Middle frontal gyrus (tissue), 1 donor: ENCODE data around the gene TOX3.

Experiments
- DNase-seq: peaks from one replicate; pipeline ENCODE4 v3.0.0-alpha.2; 2015; ENCODE audit warnings: low spot score; ENCODE audit errors: extremely low spot score

TOX3 gene

GRCh38 chr16:52547004-52547833, at the start of gene TOX3:
Gene TOX3 (minus strand): TSS chr16:52547143. CDS start chr16:52546723, 420 bp downstream.
- DNase-seq: no peak

DNA sequence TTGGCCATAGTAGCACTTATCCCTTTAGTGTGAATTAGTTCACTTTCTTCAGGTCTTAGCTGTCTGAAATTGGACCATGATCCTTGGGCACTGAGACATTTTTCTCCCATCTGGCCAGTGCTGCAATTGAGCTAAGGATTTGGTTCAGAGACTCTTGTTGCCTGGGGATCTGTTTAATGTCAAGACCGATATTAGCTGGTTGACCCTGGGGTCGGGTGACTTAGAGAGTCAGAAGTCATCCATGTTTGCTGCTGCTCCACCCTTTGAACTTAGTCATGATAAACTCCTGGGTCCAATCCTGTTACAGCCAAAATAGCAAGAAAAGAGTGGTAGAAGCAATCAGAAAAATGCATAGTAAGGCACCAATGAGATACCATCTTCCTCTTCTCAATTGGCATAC, 45.8 kb upstream of the TOX3 start:
- no peak for DNase-seq

GRCh38 chr16:52591934-52592592, 45.1 kb upstream of the TOX3 start:
- no peak for DNase-seq

DNA sequence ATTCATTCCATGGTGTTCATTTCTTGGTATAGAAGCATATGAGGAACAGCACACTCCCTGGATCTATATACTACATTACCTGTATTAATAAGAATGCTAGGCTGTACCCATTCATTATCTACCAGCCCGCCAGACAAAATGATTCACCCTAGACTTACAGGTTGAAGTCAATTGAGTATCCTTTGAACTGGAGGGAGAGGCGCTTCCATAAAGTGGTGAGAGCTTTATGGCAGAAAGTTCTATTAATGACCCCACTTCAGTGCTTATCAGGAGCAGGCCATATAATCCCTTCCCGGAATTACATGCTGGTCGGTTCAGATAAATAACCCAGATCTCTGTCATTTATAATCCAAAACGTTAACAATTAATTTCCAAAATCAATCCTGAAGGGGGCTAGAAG, 44.5 kb upstream of the TOX3 start:
- DNase-seq: no peak

DNA sequence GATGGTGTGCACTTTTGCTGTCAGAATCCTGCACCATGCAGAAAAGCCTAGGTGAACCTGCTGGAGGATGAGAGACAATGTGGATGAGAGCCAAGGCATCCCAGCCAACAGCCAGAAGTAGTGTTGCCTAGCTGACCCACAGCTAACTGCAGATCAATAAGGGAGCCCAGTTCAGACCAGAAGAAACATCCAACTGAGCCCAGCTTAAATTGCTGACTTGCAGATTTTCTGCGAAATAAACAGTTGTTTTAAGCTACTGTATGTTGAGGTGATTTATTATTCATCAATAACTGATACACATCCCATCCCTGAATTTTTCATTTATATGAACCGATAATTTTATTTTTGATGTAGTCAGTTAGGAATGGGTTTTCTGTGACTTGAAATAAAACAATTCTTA, 39.2 kb upstream of the TOX3 start:
- DNase-seq: no peak

GRCh38 chr16:52584354-52585320, 37.7 kb upstream of the TOX3 start:
- no peak for DNase-seq

GRCh38 chr16:52581530-52581929, 34.6 kb upstream of the TOX3 start:
- no peak for DNase-seq

- DNase-seq: no peak
Observed at GRCh38 chr16:52580488-52580887, 33.5 kb upstream of the TOX3 start.

DNA sequence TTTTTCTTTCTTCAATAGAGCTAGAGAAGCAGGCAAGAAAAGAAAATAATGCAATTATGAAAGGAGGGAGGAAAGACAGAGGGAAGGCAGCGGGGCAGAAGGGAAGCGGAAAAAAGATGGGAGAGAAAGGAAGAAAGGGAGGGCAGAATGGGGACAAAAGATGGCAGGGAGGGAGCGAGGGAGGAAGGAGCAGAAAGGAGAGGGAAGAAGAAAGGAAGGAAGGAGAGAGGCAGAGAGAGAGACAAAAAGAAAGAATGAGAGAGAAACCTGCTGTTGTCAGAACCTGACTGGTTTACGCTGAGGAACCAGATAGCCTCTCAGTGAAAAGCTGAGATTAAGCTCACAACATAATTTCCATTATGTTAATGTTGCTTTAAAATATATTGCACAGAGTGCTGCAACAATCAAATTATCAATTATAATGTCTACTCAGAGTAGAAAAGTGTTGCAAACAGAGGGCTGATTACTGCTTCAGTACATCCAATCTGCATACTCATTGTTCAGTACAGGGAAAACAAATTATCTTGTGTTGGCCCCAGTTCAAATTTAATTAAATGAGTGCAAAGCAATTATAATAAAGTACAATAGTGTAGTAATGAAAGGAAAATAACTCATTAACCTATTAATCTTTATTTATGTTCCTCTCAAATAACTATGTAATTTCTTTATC, 32.0 kb upstream of the TOX3 start:
- DNase-seq: no peak

DNA sequence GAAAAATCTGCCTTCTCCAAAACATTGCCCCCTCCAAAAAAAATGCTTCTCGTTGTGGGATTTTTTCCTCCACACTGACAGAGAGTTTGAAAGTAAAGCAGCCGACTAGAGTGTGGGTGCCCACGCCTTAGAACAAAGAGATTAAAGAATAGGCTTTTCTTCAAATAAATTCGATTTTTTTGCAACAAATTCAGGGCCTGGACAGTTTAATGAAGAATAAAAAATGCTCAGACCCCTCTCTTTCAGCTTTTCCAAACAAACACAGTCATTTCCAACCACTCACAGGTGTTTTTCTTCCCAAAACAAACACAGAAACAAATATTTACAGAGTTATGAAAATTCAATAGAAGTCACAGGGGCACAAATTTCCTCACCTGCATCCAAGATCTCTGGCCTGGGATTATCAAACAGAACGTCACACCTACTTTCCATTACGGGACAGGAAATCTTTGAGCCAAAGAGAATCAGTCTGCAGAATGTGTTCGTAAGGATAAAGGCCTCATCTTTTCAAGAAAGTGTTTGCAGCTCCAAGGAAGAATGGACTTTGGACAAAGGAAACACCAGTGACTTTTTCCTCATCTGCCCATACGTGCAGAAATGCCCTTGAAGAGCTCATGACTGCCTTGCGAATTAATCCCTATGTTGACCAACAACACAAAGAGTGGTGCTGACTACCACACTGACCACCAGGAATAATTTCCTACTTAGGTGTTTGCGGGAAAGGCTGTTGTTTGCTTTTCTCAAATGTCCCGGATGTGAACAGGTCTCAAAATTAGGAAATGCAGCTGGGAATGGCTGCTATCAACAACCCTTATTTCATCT, 31.3 kb upstream of the TOX3 start:
- DNase-seq: no peak

GRCh38 chr16:52577130-52577706, 30.3 kb upstream of the TOX3 start:
- no peak for DNase-seq

GRCh38 chr16:52573365-52574299, 26.7 kb upstream of the TOX3 start:
- no peak for DNase-seq

GRCh38 chr16:52572656-52573055, 25.7 kb upstream of the TOX3 start:
- DNase-seq: no peak

DNA sequence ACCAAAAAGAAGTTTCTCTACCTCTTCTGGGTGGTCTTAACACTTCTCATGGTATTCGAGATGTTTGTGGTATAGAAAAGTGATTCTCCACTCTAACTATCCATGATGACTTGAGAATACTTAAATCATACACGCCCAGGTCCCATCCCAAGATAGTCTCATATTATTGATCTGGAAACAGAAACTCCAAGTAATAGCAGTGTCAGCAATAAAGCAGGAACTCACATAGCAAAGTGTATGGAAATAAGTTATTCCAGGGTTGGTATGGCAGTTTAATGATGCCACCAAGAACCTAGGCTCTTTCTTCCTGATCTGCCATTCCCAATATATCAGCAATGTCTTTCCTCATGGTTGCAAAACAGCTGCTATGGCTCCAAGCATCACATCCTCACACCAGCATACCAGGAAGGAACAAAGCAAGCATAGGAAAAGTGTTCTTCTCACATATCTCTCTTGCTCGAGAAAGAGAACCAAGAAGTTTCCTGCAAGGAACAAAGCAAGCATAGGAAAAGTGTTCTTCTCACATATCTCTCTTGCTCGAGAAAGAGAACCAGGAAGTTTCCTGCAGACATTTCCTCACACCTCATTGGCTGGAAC, 23.6 kb upstream of the TOX3 start:
- no peak for DNase-seq

- no peak for DNase-seq
Observed at GRCh38 chr16:52569701-52570100, 22.8 kb upstream of the TOX3 start.

DNA sequence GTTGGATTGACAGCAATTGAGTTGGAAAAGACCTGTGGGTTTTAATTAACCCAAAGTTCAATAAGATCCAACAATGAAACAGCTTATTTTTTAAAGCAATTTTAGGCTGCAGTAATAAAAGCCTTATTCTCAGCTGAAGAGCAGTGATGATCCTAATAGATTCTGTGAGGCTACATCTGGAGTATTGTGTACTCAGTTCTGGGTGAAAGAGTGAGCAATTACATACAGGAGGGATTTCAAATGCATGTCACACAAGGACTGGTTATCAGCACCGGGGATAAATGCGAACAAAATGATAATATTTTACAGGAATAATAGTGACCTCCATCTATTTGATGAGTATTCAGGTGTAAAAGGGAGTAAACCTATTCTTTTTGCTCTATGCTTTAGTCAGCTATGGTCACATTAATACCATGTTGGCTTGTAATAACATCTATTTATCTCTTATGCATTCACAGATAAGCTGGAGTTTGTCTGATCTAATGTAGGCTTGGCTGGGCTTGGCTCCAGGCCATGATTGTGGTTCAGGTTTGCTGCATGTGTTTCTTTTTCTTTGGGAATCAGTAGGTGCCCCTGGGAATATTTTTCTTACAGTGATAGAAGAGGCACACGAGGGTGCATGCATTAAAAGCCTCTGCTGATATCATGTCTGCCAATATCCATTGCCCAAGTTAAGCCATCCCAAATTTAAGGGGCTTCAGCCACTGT, 22.2 kb upstream of the TOX3 start:
- no peak for DNase-seq

- no peak for DNase-seq
Observed at GRCh38 chr16:52568495-52568894, 21.6 kb upstream of the TOX3 start.

DNA sequence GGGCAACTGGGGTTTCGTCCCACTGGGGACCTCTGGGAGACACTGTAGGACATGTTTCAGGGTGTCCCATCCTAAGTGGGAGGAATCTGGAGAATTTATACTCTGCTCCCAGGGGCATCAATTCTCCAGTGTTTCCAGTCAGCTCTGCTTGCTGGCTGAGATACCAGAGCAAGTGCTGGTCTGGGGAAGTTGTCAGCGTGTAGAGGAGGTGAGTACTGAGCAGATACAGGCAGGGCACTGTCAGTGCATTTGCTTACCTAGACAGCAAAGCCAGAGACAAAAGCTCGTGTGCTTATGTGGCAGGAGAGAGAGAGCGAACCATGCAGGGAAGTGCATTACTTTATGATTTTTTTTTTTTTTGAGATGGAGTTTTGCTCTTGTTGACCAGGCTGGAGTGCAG, 20.2 kb upstream of the TOX3 start:
- DNase-seq: no peak
